HCT116 (cell line): Measurements from ENCODE around the gene RIPOR2. TPM values are rescaled to one million over a fixed set of nuclear protein-coding genes. Genes with fewer than 3 reads are reported as not detected.

Experiments used
- ATAC-seq: fragments of 200-7000 bp; cut with Tn5 transposase; 2 replicates; pipeline ENCODE4 v1.9.1; 2020; ENCODE audit warnings: mild to moderate bottlenecking, moderate library complexity
- BruUV-seq: library from RNA; stranded (reverse); fragments of 400-500 nt; replicated peaks from 2 replicates; lab custom pipeline; 2021; lab: Mats Ljungman, UMichigan
- CTCF ChIA-PET: fragments of 300-600 bp; sonication (Branson Sonifier 250); formaldehyde crosslinking; loops from one replicate; lab custom pipeline; 2021; ENCODE audit warnings: antibody characterized with exemption; lab: Charles Lee
- POLR2A ChIA-PET: fragments of 300-600, 350-600 bp; sonication (Branson Sonifier 250); formaldehyde crosslinking; loops from one replicate; lab custom pipeline; 2021; ENCODE audit warnings: antibody characterized with exemption; lab: Charles Lee
- RAD21 ChIA-PET, 2 experiments: fragments of 300-600 bp; sonication (Branson Sonifier 250); formaldehyde crosslinking; loops; one replicate each; lab custom pipeline; 2023; ENCODE audit warnings: low total read pairs in 2 of 2; ENCODE audit not compliant: uncharacterized antibody in 2 of 2, unreplicated experiment in 2 of 2, low non-redundant PET in 1 of 2; lab: Charles Lee
- DNase-seq: peaks from one replicate; pipeline ENCODE4 v3.0.0-alpha.2; 2010; ENCODE audit warnings: low read depth, low spot score
- H2AFZ ChIP-seq: fragments of 200-600 bp; shearing (Covaris generic), sonication (generic); 2 replicates; pipeline ENCODE4 v1.6.1; 2017; ENCODE audit warnings: low read depth, mixed run types, mixed read lengths, antibody characterized with exemption, low read length; ENCODE audit not compliant: poor library complexity, severe bottlenecking
- H3K27ac ChIP-seq: 2 replicates; pipeline ENCODE4 v1.5.1; 2012; ENCODE audit warnings: low read depth, low read length
- H3K27me3 ChIP-seq: fragments of 200-600 bp; sonication (generic); 2 replicates; pipeline ENCODE4 v1.6.1; 2016; ENCODE audit warnings: mixed run types, low read length, mixed read lengths; ENCODE audit not compliant: insufficient read depth
- H3K36me3 ChIP-seq, 2 experiments: fragments of 200-500 bp in 1 of 2; fragments of 200-600 bp in 1 of 2; sonication (Bioruptor generic) in 1 of 2; sonication (generic) in 1 of 2; 2 replicates each; pipeline versions ENCODE4 v1.5.1 to v1.6.1; 2014 to 2016; ENCODE audit warnings: low read length in 2 of 2, inconsistent platforms in 1 of 2, mixed read lengths in 1 of 2, mixed run types in 1 of 2; ENCODE audit not compliant: insufficient read depth in 2 of 2, control insufficient read depth in 1 of 2
- H3K4me1 ChIP-seq, 2 experiments: fragments of 200-600 bp in 1 of 2; sonication (generic) in 1 of 2; 2 replicates each; pipeline versions ENCODE4 v1.5.1 to v1.6.1; 2012 to 2017; ENCODE audit warnings: low read length in 2 of 2, inconsistent platforms in 1 of 2, mild to moderate bottlenecking in 1 of 2, mixed read lengths in 1 of 2, mixed run types in 1 of 2, moderate library complexity in 1 of 2; ENCODE audit not compliant: insufficient read depth in 2 of 2, control insufficient read depth in 1 of 2
- H3K4me2 ChIP-seq: fragments of 200-600 bp; sonication (generic); 2 replicates; pipeline ENCODE4 v1.6.1; 2017; ENCODE audit warnings: mixed run types, low read length, mixed read lengths
- H3K4me3 ChIP-seq, 2 experiments: fragments of 200-600 bp in 1 of 2; sonication (generic) in 1 of 2; replicated peaks in 1 of 2; 2 replicates each; pipeline ENCODE4 v1.5.1; 2011 to 2016; ENCODE audit warnings: low read length in 2 of 2, control low read depth in 1 of 2, low read depth in 1 of 2, mild to moderate bottlenecking in 1 of 2, mixed read lengths in 1 of 2, mixed run types in 1 of 2
- H3K79me2 ChIP-seq: fragments of 200-600 bp; sonication (generic); 2 replicates; pipeline ENCODE4 v1.6.1; 2017; ENCODE audit warnings: mild to moderate bottlenecking, mixed run types, low read length, moderate library complexity, mixed read lengths; ENCODE audit not compliant: insufficient read depth
- H3K9ac ChIP-seq: fragments of 200-600 bp; sonication (generic); 2 replicates; pipeline ENCODE4 v1.6.1; 2016; ENCODE audit warnings: low read length, mixed read lengths
- H3K9me2 ChIP-seq: fragments of 200-600 bp; sonication (generic), shearing (Covaris generic); 2 replicates; pipeline ENCODE4 v1.6.1; 2017; ENCODE audit warnings: mixed run types, mild to moderate bottlenecking, moderate library complexity; ENCODE audit not compliant: insufficient read depth
- H3K9me3 ChIP-seq, 2 experiments: fragments of 200-500 bp in 1 of 2; fragments of 200-600 bp in 1 of 2; sonication (Bioruptor generic) in 1 of 2; sonication (generic) in 1 of 2; 2 replicates each; pipeline ENCODE4 v1.6.1; 2014 to 2017; ENCODE audit warnings: low read length in 2 of 2, mixed read lengths in 2 of 2, inconsistent platforms in 1 of 2, low read depth in 1 of 2, mild to moderate bottlenecking in 1 of 2, mixed run types in 1 of 2, moderate library complexity in 1 of 2; ENCODE audit not compliant: control insufficient read depth in 1 of 2, insufficient read depth in 1 of 2
- H4K20me1 ChIP-seq: fragments of 200-600 bp; sonication (generic), shearing (Covaris generic); 2 replicates; pipeline ENCODE4 v1.6.1; 2017; ENCODE audit warnings: mixed run types, mild to moderate bottlenecking, moderate library complexity; ENCODE audit not compliant: insufficient read depth
- CEBPB ChIP-seq: IDR thresholded peaks from 2 replicates; pipeline ENCODE4 v1.6.1; 2012; ENCODE audit warnings: low read depth
- EGR1 ChIP-seq: IDR thresholded peaks from 2 replicates; pipeline ENCODE4 v1.6.1; 2012; ENCODE audit warnings: low read depth
- EZH2 ChIP-seq: fragments of 200-600 bp; sonication (generic); IDR thresholded peaks from 2 replicates; pipeline ENCODE4 v1.6.1; 2017; ENCODE audit warnings: antibody characterized with exemption, mixed run types
- EZH2phosphoT487 ChIP-seq: fragments of 200-600 bp; IDR thresholded peaks from 2 replicates; pipeline ENCODE4 v1.6.1; 2018; ENCODE audit warnings: antibody characterized with exemption, borderline replicate concordance
- FOSL1 ChIP-seq: IDR thresholded peaks from 2 replicates; pipeline ENCODE4 v1.6.1; 2012; ENCODE audit warnings: low read depth
- JUND ChIP-seq: IDR thresholded peaks from 2 replicates; pipeline ENCODE4 v1.6.1; 2012
- MAX ChIP-seq: IDR thresholded peaks from 2 replicates; pipeline ENCODE4 v1.6.1; 2012
- POLR2A ChIP-seq: IDR thresholded peaks from 2 replicates; pipeline ENCODE4 v1.7.0; 2011; ENCODE audit warnings: borderline replicate concordance; ENCODE audit not compliant: insufficient read depth, insufficient read length; ENCODE audit errors: extremely low read depth
- POLR2AphosphoS5 ChIP-seq: IDR thresholded peaks from 2 replicates; pipeline ENCODE4 v1.6.1; 2011; ENCODE audit warnings: mild to moderate bottlenecking, low read depth, low read length, moderate library complexity
- RAD21 ChIP-seq: IDR thresholded peaks from 2 replicates; pipeline ENCODE4 v1.6.1; 2012; ENCODE audit warnings: low read depth, mild to moderate bottlenecking
- REST ChIP-seq: IDR thresholded peaks from 2 replicates; pipeline ENCODE4 v1.6.1; 2012; ENCODE audit warnings: low read depth
- SIN3A ChIP-seq: IDR thresholded peaks from 2 replicates; pipeline ENCODE4 v1.6.1; 2012; ENCODE audit warnings: low read depth
- SRF ChIP-seq: IDR thresholded peaks from 2 replicates; pipeline ENCODE4 v1.6.1; 2012; ENCODE audit warnings: low read depth
- ZBTB33 ChIP-seq: IDR thresholded peaks from 2 replicates; pipeline ENCODE4 v1.6.1; 2011; ENCODE audit warnings: mild to moderate bottlenecking, low read length, moderate library complexity; ENCODE audit not compliant: insufficient replicate concordance; ENCODE audit errors: extremely low read depth
- ZFX ChIP-seq: fragments of 450-650 bp; IDR thresholded peaks from 2 replicates; pipeline ENCODE4 v1.6.1; 2017
- ZNF274 ChIP-seq: fragments of 200-500 bp; sonication (Bioruptor generic); IDR thresholded peaks from 2 replicates; pipeline ENCODE4 v1.6.1; 2014; ENCODE audit warnings: mild to moderate bottlenecking, low read depth, low read length, inconsistent platforms
- intact Hi-C: fragments of 100-400 bp; cut with micrococcal nuclease; formaldehyde crosslinking; loops from 2 replicates; pipeline ENCODE4 v1.10.0; 2022
- total RNA-seq: library from RNA; stranded (reverse); gene quantifications from one replicate; pipeline ENCODE4 v1.2.1, GENCODE V29; 2021; ENCODE audit not compliant: unreplicated experiment

The RIPOR2 gene
- total RNA-seq, 1 experiment from 2014 or later, result 0.44 TPM

- TF ChIP-seq ZBTB33, result no peak
- no peak for TF ChIP-seq EZH2
- TF ChIP-seq CEBPB, result no peak
- TF ChIP-seq SRF, result no peak
Measured at GRCh38 chr6:24778121-24778520, 157.6 kb downstream of the RIPOR2 start (continued).

GRCh38 chr6:24777227-24777626 lies 158.5 kb downstream of the RIPOR2 start:
- no peak for ATAC-seq
- no peak for DNase-seq
- peaks cover 6 to 19% of the 10 kb centered on the region in 2 experiments; a peak in 3 of 4 replicates for H3K4me1 ChIP-seq
- no peak overlapping the region for H2AFZ ChIP-seq
- H3K9me2 ChIP-seq, result no peaks in the 10 kb centered on the region
- POLR2A ChIA-PET, result no interaction called here
- RAD21 ChIA-PET, result no interaction called here
- intact Hi-C loops, result loop anchor here (10.0 kb wide), 1 partner anchor 372 kb away; the partner anchor contains the start of gene MRS2
- H3K27me3 ChIP-seq, result no peaks in the 10 kb centered on the region
- H3K4me2 ChIP-seq, result peak overlapping the region; percentile 94; the same call in 1 of the 2 replicates
- no peak overlapping the region for H3K9ac ChIP-seq
- no TSS peak for BruUV-seq
- no peak overlapping the region for H3K4me3 ChIP-seq
- H3K79me2 ChIP-seq, result peaks cover 69% of the 10 kb centered on the region
- no peak for TF ChIP-seq EZH2
- no peak for TF ChIP-seq CEBPB
- TF ChIP-seq JUND, result no peak
- no peak for TF ChIP-seq POLR2AphosphoS5
- TF ChIP-seq ZFX, result no peak
- TF ChIP-seq EGR1, result no peak
- TF ChIP-seq MAX, result no peak
- TF ChIP-seq SRF, result no peak
- no peak for TF ChIP-seq POLR2A
- no peak for TF ChIP-seq RAD21
- TF ChIP-seq EZH2phosphoT487, result no peak
- no peak for TF ChIP-seq REST
- no peak for TF ChIP-seq ZNF274
- no peak for TF ChIP-seq FOSL1
- no peak for TF ChIP-seq SIN3A
- CTCF ChIA-PET, result no interaction called here
- H3K27ac ChIP-seq, result no peak overlapping the region
- no peaks in the 10 kb centered on the region for H3K9me3 ChIP-seq
- H3K36me3 ChIP-seq, result peaks cover 21 to 37% of the 10 kb centered on the region in 2 experiments; a peak in 3 of 4 replicates
- peaks cover 16% of the 10 kb centered on the region; the same call in 1 of the 2 replicates for H4K20me1 ChIP-seq
